ENCODE data around the gene TBC1D10B. TPM values are rescaled to one million over a fixed set of nuclear protein-coding genes. Genes with fewer than 3 reads are reported as not detected.
A peak's percentile ranks its signal among the peaks of the same experiment; 100 is the strongest.

The TBC1D10B gene
- total and polyA plus RNA-seq, 9 of the 15 experiments (the other 6 are each of a cell fraction or from before 2014, with no cell fraction given): 2.2 to 55.4 (median 17.5) TPM

DNA sequence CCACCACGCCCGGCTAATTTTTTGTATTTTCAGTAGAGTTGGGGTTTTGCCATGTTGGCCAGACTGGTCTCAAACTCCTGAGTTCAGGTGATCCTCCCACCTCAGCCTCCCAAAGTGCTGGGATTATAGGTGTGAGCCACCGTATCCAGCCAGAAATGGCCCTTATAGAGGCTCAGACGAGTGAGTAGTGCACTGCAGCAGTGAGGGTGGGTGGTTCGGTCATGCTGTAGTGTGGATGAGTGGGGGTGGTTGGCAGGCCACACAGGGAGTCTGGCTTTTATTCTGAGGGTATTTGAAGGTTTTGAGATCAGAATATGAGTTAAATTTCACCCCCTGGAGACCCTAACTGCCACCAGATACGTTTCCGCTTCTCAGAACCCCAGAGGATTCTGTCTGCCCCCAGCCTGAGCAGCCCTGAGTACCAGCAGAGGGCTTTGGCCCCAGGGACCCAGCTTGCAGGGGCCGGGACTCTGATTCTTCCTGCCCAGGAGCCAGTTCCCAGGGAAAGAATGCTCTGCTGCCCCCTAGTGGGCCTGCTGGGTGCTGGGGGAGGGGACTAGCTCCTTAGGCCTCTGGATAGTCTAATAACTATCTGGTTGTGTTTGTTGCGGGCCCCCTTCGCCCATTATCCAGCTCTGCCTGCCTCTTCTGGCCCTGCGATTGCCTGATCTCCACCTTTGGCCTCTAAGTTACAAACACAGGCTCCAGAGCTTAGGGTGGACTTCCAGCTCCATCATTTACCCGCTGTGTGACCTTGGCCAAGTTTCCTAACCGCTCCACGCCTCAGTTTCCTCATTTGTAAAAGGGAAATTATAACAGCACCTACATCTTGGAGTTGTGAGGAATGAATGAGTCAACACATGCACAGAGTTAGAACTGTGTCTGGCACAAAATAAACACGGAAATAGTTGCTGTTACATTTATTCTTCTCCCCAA, 39.1 kb upstream of the TBC1D10B start (continued):
- TF ChIP-seq MYBL2 (IDR thresholded peaks at IDR 0.05; ENCODE audit: low read depth) (no peak), MYBL2 (CRISPR knock-in tag; IDR thresholded peaks at IDR 0.05; ENCODE audit: borderline replicate concordance) (no peak), THRAP3 (IDR thresholded peaks at IDR 0.05; ENCODE audit: borderline replicate concordance) (no peak), DMBX1 (CRISPR knock-in tag; IDR thresholded peaks at IDR 0.05; ENCODE audit: borderline replicate concordance) (no peak), ZNF311 (CRISPR knock-in tag; IDR thresholded peaks at IDR 0.05) (no peak), ZNF3 (CRISPR knock-in tag; IDR thresholded peaks at IDR 0.05) (no peak), SREBF2 (CRISPR knock-in tag; IDR thresholded peaks at IDR 0.05) (no peak), POLR2G (IDR thresholded peaks at IDR 0.05; ENCODE audit: low read depth, low read length) (0 out of 2 replicates have a peak, but pooled peaks have one; percentile 15), CHD2 (IDR thresholded peaks at IDR 0.05; ENCODE audit: low read depth, low read length) (0 out of 2 replicates have a peak, but pooled peaks have one; percentile 18), LCOR (CRISPR knock-in tag; IDR thresholded peaks at IDR 0.05) (0 out of 2 replicates have a peak, but pooled peaks have one; percentile 48), ETS2 (tag; IDR thresholded peaks at IDR 0.05; ENCODE audit: borderline replicate concordance, poor library complexity, severe bottlenecking) (no peak), ZNF518B (CRISPR knock-in tag; IDR thresholded peaks at IDR 0.05) (no peak), ZBTB43 (CRISPR knock-in tag; IDR thresholded peaks at IDR 0.05) (0 out of 2 replicates have a peak, but pooled peaks have one; percentile 56), HDGF (IDR thresholded peaks at IDR 0.05) (0 out of 2 replicates have a peak, but pooled peaks have one; percentile 20), NR4A1 (CRISPR knock-in tag; IDR thresholded peaks at IDR 0.05) (no peak), NR4A1 (tag; IDR thresholded peaks at IDR 0.05) (no peak), BHLHE40 (IDR thresholded peaks at IDR 0.05; ENCODE audit: low read length) (0 out of 2 replicates have a peak, but pooled peaks have one; percentile 8), ETV1 (tag; conservative IDR thresholded peaks at IDR 0.05; ENCODE audit: low read depth) (peak; percentile 55), CHD4 (IDR thresholded peaks at IDR 0.05; ENCODE audit: insufficient read depth, insufficient replicate concordance, low read depth, low read length, poor library complexity, severe bottlenecking) (no peak)
- TF ChIP-seq, protein P1, sequence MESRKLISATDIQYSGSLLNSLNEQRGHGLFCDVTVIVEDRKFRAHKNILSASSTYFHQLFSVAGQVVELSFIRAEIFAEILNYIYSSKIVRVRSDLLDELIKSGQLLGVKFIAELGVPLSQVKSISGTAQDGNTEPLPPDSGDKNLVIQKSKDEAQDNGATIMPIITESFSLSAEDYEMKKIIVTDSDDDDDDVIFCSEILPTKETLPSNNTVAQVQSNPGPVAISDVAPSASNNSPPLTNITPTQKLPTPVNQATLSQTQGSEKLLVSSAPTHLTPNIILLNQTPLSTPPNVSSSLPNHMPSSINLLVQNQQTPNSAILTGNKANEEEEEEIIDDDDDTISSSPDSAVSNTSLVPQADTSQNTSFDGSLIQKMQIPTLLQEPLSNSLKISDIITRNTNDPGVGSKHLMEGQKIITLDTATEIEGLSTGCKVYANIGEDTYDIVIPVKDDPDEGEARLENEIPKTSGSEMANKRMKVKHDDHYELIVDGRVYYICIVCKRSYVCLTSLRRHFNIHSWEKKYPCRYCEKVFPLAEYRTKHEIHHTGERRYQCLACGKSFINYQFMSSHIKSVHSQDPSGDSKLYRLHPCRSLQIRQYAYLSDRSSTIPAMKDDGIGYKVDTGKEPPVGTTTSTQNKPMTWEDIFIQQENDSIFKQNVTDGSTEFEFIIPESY (CRISPR knock-in tag; IDR thresholded peaks at IDR 0.05): peak; percentile 78

All from K562 (cell line).